A673 (cell line): ENCODE measurements around the gene MAGI1.

Experiments used
- CTCF ChIP-seq: fragments of 300-800, 200-600 bp; sonication (generic); conservative IDR thresholded peaks from 2 replicates; pipeline ENCODE4 v1.5.1; 2017; ENCODE audit warnings: low read depth, mild to moderate bottlenecking, antibody characterized with exemption, low read length, moderate library complexity, mixed read lengths
- EZH2 ChIP-seq: fragments of 200-600 bp; sonication (generic); IDR thresholded peaks from 2 replicates; pipeline ENCODE4 v1.6.1; 2017; ENCODE audit warnings: borderline replicate concordance, low read depth, mild to moderate bottlenecking, mixed read lengths, antibody characterized with exemption, low read length; ENCODE audit not compliant: poor library complexity, severe bottlenecking

GRCh38 chr3:65318231-65318630 lies 720.5 kb downstream of the MAGI1 start:
- TF ChIP-seq CTCF (no peak), EZH2 (no peak)
